ENCODE measurements around the gene RAB43.
"Not testable (repeated sequence)": the region's sequence is repeated elsewhere in the genome, so short reads cannot be mapped to it uniquely, and the experiment has no call there.

Gene RAB43

DNA sequence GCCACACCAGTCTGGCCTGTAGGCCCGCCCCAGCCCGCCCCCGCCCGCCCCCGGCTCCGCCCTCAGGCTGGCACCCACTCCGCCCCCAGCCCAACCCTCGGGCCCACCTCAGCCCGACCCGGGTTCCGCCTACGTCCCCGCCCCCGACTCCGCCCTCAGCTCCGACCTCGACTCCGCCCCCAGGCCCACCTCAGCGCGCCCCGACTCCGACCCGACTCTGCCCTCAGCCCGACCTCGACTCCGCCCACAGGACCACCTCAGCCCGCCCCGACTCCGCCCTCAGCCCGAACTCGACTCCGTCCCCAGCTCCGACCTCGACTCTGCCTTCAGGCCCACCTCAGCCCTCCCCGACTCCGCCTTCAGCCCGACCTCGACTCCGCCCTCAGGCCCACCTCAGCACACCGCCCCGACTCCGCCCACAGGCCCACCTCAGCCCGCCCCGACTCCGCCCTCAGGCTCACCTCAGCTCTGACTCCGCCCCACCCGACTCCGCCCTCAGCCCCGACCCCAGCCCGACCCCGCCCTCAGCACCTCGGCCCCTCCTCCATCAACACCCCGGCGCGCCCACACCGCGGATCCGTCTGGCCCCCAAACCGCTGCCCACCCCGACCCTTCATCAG, at the start of gene RAB43:
TSS of gene RAB43 (minus strand) at position 13 of the 620 bp plus-strand sequence. CDS start 315 bp downstream, outside the sequence.
- Histone ChIP-seq H3K27ac (ENCODE audit: low read length) (peak within 1 kb of the TSS; percentile 60), H3K27me3 (ENCODE audit: low read depth, low read length) (no peaks in the 10 kb centered on the region), H3K4me3 (ENCODE audit: low read depth in 1 of 2, low read length in 2 of 2) (peak within 1 kb of the TSS; percentile 51 to 83), H3K4me1 (ENCODE audit: control insufficient read depth in 1 of 2, insufficient read depth in 2 of 2, low read length in 2 of 2) (peaks cover 11 to 14% of the 10 kb centered on the region in 2 donors), H3K36me3 (ENCODE audit: control insufficient read depth in 1 of 2, insufficient read depth in 2 of 2, low read length in 2 of 2) (no peaks in the 10 kb centered on the region), H3K9me3 (ENCODE audit: control insufficient read depth in 1 of 2, low read length in 2 of 2) (no peaks in the 10 kb centered on the region)

DNA sequence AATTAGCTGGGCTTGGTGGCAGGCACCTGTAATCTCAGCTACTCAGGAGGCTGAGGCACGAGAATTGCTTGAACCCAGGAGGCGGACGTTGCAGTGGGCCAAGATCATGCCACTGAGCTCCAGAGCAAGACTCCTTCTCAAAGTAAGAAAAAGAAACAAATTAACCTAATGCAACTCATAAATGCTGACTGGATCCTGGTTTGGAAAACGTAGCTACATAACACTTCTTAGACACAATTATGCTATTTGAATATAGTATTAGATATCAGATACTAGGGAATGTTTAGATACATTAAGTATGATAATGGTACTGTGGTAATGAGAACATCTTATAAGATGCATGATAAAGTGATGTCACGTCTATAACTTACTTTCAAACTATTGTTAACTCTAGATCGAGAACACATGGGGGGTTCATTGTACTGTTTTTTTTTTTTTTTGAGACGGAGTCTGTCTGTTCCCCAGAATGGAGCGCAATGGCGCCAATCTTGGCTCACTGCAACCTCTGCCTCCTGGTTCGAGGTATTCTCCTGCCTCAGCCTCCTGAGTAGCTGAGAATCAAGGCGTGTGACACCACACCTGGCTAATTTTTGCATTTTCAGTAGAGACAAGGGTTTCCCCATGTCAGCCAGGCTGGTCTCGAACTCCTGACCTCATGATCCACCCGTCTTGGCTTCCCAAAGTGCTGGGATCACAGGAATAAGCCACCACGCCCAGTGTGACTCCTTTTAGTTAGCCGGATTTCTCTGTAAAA, 45.2 kb upstream of the RAB43 start:
- no peaks in the 10 kb centered on the region for H3K27me3 ChIP-seq (ENCODE audit: low read depth, low read length)
- H3K36me3 ChIP-seq (ENCODE audit: control insufficient read depth in 1 of 2, insufficient read depth in 2 of 2, low read length in 2 of 2), result peaks cover 46 to 54% of the 10 kb centered on the region in 2 donors
- no peaks in the 10 kb centered on the region for H3K9me3 ChIP-seq (ENCODE audit: control insufficient read depth in 1 of 2, low read length in 2 of 2)
- H3K27ac ChIP-seq (ENCODE audit: low read length), result no peak overlapping the region
- H3K4me1 ChIP-seq (ENCODE audit: control insufficient read depth in 1 of 2, insufficient read depth in 2 of 2, low read length in 2 of 2), result peaks cover 9 to 13% of the 10 kb centered on the region in 2 donors
- no peak overlapping the region for H3K4me3 ChIP-seq (ENCODE audit: low read depth in 1 of 2, low read length in 2 of 2)

DNA sequence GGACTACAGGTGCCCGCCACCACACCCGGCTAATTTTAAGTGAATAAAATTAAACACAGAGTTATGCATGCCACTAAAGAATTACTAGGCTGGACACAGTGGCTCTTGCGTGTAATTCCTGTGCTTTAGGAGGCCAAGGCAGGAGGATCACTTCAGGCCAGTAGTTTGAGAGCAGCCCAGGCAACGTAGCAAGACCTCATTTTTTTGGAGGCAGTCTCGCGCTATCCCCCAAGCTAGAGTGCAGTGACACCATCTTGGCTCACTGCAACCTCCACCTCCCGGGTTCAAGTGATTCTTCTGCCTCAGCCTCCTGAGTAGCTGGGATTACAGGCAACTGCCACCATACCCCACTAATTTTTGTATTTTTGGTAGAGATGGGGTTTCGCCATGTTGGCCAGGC, 44.0 kb upstream of the RAB43 start:
- H3K27me3 ChIP-seq (ENCODE audit: low read depth, low read length); H3K27ac ChIP-seq (ENCODE audit: low read length); H3K4me3 ChIP-seq (ENCODE audit: low read depth in 1 of 2, low read length in 2 of 2); H3K9me3 ChIP-seq (ENCODE audit: control insufficient read depth in 1 of 2, low read length in 2 of 2): not testable (repeated sequence)
- peaks cover 35 to 52% of the 10 kb centered on the region in 2 donors for H3K36me3 ChIP-seq (ENCODE audit: control insufficient read depth in 1 of 2, insufficient read depth in 2 of 2, low read length in 2 of 2)
- H3K4me1 ChIP-seq (ENCODE audit: control insufficient read depth in 1 of 2, insufficient read depth in 2 of 2, low read length in 2 of 2), result peaks cover 9 to 10% of the 10 kb centered on the region in 2 donors

DNA sequence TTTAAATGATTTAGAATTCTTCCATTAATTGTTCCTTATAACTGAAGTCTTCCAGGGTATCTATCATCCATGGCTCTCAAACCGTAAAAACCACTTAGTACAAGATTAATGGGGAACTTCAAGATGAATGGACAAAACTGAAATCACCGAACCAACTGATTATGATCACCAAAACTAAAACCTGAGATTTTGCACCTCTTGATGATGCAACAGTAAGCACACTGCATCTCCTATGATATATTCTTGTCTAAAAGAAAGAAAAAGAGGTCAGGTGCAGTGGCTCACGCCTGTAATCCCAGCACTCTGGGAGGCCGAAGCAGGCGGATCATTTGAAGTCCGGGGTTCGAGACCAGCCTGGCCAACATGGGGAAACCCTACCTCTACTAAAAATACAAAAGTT, 42.9 kb upstream of the RAB43 start:
- Histone ChIP-seq H3K27ac (ENCODE audit: low read length) (no peak overlapping the region), H3K4me1 (ENCODE audit: control insufficient read depth in 1 of 2, insufficient read depth in 2 of 2, low read length in 2 of 2) (peaks cover 13 to 18% of the 10 kb centered on the region in 2 donors), H3K36me3 (ENCODE audit: control insufficient read depth in 1 of 2, insufficient read depth in 2 of 2, low read length in 2 of 2) (peaks cover 24 to 41% of the 10 kb centered on the region in 2 donors), H3K27me3 (ENCODE audit: low read depth, low read length) (no peaks in the 10 kb centered on the region), H3K4me3 (ENCODE audit: low read depth in 1 of 2, low read length in 2 of 2) (no peak overlapping the region), H3K9me3 (ENCODE audit: control insufficient read depth in 1 of 2, low read length in 2 of 2) (no peaks in the 10 kb centered on the region)

DNA sequence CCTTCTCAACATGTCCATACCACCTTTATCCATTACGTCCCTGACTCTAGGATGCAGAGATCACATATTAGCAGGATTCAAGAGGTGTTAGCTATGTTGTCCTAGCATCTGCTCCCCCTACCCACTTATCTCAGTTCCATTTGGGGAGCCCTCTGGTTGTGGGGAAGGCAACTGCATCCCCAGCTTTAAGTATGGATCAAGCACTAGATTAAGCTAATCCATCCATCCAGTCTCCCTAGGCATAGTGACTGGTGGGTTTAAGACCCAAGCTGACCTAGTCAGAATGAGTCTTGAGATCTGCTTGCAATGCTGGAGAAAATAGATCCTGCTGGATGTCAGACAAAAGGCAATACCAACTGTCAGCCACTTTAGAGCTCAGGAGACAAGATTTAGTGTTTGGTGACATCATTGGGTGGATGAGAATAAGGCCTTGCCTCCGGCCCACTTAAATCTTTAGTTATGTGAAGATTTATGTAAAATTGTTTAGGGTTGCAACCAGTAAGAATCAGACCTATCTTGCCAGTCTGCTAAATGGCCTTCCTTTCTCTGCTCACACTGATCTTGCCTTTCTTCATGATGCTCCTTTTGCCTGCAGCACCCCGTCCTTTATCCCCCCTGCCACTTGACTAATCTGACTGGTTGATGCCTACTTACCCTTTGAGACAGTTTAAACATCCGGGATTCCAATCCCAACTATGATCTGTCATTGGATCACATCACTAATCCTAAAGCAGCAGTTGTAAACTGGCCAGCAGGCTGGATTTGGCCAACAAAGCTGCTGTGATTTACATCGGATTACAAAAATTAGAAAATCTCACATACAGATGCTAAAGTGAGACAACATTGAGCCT, 41.4 kb upstream of the RAB43 start:
- H3K36me3 ChIP-seq (ENCODE audit: control insufficient read depth in 1 of 2, insufficient read depth in 2 of 2, low read length in 2 of 2), result peaks cover 16 to 44% of the 10 kb centered on the region in 2 donors
- peaks cover 16 to 21% of the 10 kb centered on the region in 2 donors for H3K4me1 ChIP-seq (ENCODE audit: control insufficient read depth in 1 of 2, insufficient read depth in 2 of 2, low read length in 2 of 2)
- H3K9me3 ChIP-seq (ENCODE audit: control insufficient read depth in 1 of 2, low read length in 2 of 2), result no peaks in the 10 kb centered on the region
- H3K27me3 ChIP-seq (ENCODE audit: low read depth, low read length), result no peaks in the 10 kb centered on the region
- H3K27ac ChIP-seq (ENCODE audit: low read length), result peak overlapping the region; percentile 99
- H3K4me3 ChIP-seq (ENCODE audit: low read depth in 1 of 2, low read length in 2 of 2), result no peak overlapping the region

DNA sequence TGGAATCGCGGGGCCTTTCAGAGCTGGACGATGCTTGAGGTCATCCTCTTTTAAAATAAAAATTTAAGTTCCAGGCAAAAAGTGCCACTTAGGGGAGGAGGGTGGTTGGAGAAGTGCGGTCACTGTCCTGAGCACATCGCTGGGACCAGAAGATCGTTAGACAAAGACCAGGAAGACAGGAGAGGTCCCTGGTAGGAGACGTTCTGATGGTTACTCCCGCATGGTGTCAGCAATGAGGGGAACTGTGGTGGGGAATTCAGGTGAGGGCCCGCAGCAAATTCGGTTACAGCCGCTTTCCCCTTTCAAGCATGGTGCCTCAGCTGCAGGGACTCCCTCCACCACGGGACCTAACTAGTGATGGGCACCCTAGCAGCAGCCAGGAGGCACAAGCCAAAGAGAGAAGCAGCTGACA, 40.3 kb upstream of the RAB43 start:
- Histone ChIP-seq H3K36me3 (ENCODE audit: control insufficient read depth in 1 of 2, insufficient read depth in 2 of 2, low read length in 2 of 2) (peaks cover 10 to 39% of the 10 kb centered on the region in 2 donors), H3K27ac (ENCODE audit: low read length) (peak overlapping the region; percentile 99), H3K4me3 (ENCODE audit: low read depth in 1 of 2, low read length in 2 of 2) (peak overlapping the region; percentile 87 to 96), H3K4me1 (ENCODE audit: control insufficient read depth in 1 of 2, insufficient read depth in 2 of 2, low read length in 2 of 2) (peaks cover 16 to 21% of the 10 kb centered on the region in 2 donors), H3K27me3 (ENCODE audit: low read depth, low read length) (no peaks in the 10 kb centered on the region), H3K9me3 (ENCODE audit: control insufficient read depth in 1 of 2, low read length in 2 of 2) (no peaks in the 10 kb centered on the region)

DNA sequence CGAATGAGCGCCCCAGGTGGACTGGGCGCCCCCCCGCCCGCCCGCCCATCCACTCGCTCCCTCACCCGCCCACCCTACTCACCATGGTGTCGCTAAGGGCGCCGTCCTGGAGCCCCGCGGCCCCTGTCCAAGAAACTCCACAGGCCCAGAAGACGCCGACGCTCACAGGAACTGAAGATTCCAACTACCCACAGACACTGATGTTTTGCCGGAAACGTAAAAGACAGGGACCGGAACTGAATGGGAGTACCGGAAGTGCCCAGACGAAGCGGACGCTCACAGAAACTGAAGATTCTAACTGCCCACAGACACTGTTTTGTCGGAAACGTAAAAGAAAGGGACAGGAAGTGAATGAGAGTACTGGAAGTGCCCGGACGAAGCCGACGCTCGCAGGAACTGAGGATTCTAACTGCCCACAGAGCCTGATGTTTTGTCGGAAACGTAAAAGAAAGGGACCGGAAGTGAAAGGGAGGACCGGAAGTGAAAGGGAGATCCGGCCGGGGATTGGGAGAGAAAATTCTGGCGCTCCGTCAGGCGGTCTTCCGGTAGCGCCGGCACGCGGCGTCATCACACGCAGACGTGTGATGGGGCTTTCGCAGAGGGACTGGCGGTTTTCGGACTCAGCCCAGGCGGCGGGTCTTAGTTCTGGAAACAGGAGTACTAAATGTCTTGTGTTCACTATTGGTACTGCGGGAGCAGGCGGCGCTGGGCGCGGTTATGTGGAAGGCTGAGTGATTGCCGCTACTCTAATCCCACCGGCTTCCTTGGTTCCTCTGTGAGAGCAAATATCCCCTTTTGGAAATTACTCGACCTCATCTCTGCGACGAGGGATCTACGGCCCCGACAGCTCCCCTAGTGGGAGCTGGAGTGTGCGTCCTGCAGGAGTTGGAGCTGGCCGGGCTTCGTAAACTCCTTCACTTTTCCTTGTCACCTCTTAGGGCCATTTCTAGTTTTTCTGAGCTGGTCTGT, 39.6 kb upstream of the RAB43 start, which contains the start of gene ISY1:
TSS of gene ISY1 (minus strand) at position 173 of the 969 bp plus-strand sequence. CDS start at position 85, 88 bp downstream.
- Histone ChIP-seq H3K9me3 (ENCODE audit: control insufficient read depth in 1 of 2, low read length in 2 of 2) (no peaks in the 10 kb centered on the region), H3K36me3 (ENCODE audit: control insufficient read depth in 1 of 2, insufficient read depth in 2 of 2, low read length in 2 of 2) (peaks cover 6 to 38% of the 10 kb centered on the region in 2 donors), H3K27me3 (ENCODE audit: low read depth, low read length) (no peaks in the 10 kb centered on the region), H3K27ac (ENCODE audit: low read length) (peak within 1 kb of the TSS; percentile 99), H3K4me1 (ENCODE audit: control insufficient read depth in 1 of 2, insufficient read depth in 2 of 2, low read length in 2 of 2) (peaks cover 16 to 21% of the 10 kb centered on the region in 2 donors), H3K4me3 (ENCODE audit: low read depth in 1 of 2, low read length in 2 of 2) (peak within 1 kb of the TSS; percentile 87 to 96)

DNA sequence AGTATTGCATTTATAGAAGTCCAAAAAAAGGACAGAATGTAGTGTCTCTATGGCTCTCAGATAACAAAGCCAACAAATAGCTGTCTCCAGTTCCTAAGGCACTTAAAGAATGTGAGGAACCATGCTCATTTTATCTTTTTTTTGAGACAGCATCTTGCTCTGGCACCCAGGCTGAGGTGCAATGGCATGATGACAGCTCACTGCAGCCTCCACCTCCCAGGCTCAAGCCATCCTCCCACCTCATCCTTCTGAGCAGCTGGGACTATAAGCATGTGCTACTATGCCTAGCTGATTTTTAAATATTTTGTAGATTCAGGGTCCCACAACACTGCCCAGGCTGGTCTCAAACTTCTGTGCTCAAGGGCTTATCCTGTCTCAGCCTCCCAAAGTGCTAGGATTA, 23.2 kb upstream of the RAB43 start:
- Histone ChIP-seq H3K27me3 (ENCODE audit: low read depth, low read length) (no peaks in the 10 kb centered on the region), H3K36me3 (ENCODE audit: control insufficient read depth in 1 of 2, insufficient read depth in 2 of 2, low read length in 2 of 2) (peaks cover 21 to 43% of the 10 kb centered on the region in 2 donors), H3K4me1 (ENCODE audit: control insufficient read depth in 1 of 2, insufficient read depth in 2 of 2, low read length in 2 of 2) (no peaks in the 10 kb centered on the region), H3K4me3 (ENCODE audit: low read depth in 1 of 2, low read length in 2 of 2) (no peak overlapping the region), H3K9me3 (ENCODE audit: control insufficient read depth in 1 of 2, low read length in 2 of 2) (no peaks in the 10 kb centered on the region), H3K27ac (ENCODE audit: low read length) (no peak overlapping the region)

DNA sequence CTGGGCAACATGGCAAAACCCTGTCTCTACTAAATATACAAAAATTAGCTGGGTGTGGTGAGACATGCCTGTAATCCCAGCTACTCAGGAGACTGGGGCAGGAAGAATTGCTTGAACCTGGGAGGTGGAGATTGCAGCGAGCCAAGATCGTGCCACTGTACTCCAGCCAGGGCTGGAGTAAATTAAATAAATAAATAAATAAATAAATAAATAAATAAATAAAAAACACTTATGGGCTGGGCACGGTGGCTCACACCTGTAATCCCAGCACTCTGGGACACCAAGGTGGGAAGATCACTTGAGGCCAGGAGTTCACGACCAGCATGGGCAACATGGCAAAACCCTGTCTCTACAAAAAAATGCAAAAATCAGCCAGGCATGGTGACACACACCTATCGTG, 19.4 kb upstream of the RAB43 start:
- not testable (repeated sequence) for H3K27me3 ChIP-seq (ENCODE audit: low read depth, low read length); H3K27ac ChIP-seq (ENCODE audit: low read length); H3K4me1 ChIP-seq (ENCODE audit: control insufficient read depth in 1 of 2, insufficient read depth in 2 of 2, low read length in 2 of 2); H3K9me3 ChIP-seq (ENCODE audit: control insufficient read depth in 1 of 2, low read length in 2 of 2); H3K4me3 ChIP-seq (ENCODE audit: low read depth in 1 of 2, low read length in 2 of 2)
- H3K36me3 ChIP-seq (ENCODE audit: control insufficient read depth in 1 of 2, insufficient read depth in 2 of 2, low read length in 2 of 2), result peaks cover 20 to 50% of the 10 kb centered on the region in 2 donors

DNA sequence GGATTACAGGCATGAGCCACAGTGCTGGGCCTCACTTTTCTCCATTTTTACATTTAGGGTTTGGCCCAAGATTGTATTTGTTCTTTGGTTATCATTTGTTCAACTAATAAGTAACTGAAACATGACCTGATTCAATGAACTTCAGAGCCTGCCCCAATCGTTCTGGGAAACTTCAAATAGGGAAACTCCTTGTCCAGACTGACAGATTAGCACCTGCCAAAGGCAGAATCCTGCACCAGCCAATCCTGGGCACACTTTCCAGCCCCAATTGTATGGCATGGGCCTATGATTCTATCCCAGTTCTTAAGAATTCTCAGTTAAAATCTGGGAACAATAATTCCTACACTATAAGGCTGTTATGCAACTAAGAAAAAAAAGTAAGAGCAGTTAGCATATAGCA, 18.3 kb upstream of the RAB43 start:
- no peak overlapping the region for H3K27ac ChIP-seq (ENCODE audit: low read length)
- no peaks in the 10 kb centered on the region for H3K27me3 ChIP-seq (ENCODE audit: low read depth, low read length)
- no peak overlapping the region for H3K4me3 ChIP-seq (ENCODE audit: low read depth in 1 of 2, low read length in 2 of 2)
- H3K9me3 ChIP-seq (ENCODE audit: control insufficient read depth in 1 of 2, low read length in 2 of 2), result no peaks in the 10 kb centered on the region
- peaks cover 12 to 46% of the 10 kb centered on the region in 2 donors for H3K36me3 ChIP-seq (ENCODE audit: control insufficient read depth in 1 of 2, insufficient read depth in 2 of 2, low read length in 2 of 2)
- no peaks in the 10 kb centered on the region for H3K4me1 ChIP-seq (ENCODE audit: control insufficient read depth in 1 of 2, insufficient read depth in 2 of 2, low read length in 2 of 2)

All from muscle layer of duodenum (tissue), 2 donors.